Hematopoietic multipotent progenitor cell treated with erythropoietin and hydrocortisone succinate and interleukin-3 and kit ligand, for 6 days (in vitro differentiated cells): ENCODE data around the gene EME2.

Experiments
- DNase-seq: peaks from one replicate; pipeline ENCODE4 v3.0.0-alpha.2; 2015

EME2 gene

GRCh38 chr16:1779741-1780676, 7.4 kb downstream of the EME2 start:
- DNase-seq: no peak

GRCh38 chr16:1780677-1781072, 8.1 kb downstream of the EME2 start:
- DNase-seq: no peak

- no peak for DNase-seq
Observed at GRCh38 chr16:1781254-1781653, 8.6 kb downstream of the EME2 start.

- DNase-seq: peak; percentile 51
Observed at GRCh38 chr16:1781758-1782407, 9.3 kb downstream of the EME2 start.

GRCh38 chr16:1782408-1783264, 10.0 kb downstream of the EME2 start, which contains the start of the genes NUBP2 and SPSB3:
Gene NUBP2, plus strand, starts transcription at chr16:1782960. Its CDS starts 61 bp downstream, at chr16:1783021.
Gene SPSB3, minus strand, starts transcription at chr16:1782571. Its CDS starts 1,088 bp downstream, at chr16:1781483.
- DNase-seq: peak; percentile 100

- no peak for DNase-seq
Observed at GRCh38 chr16:1784977-1785845, 12.6 kb downstream of the EME2 start.

GRCh38 chr16:1785846-1786170, 13.2 kb downstream of the EME2 start:
- DNase-seq: no peak

GRCh38 chr16:1786242-1787055, 13.8 kb downstream of the EME2 start:
- no peak for DNase-seq

- DNase-seq: no peak
Observed at GRCh38 chr16:1787056-1787321, 14.4 kb downstream of the EME2 start.

- no peak for DNase-seq
Observed at GRCh38 chr16:1787322-1788094, 14.9 kb downstream of the EME2 start.

- no peak for DNase-seq
Observed at GRCh38 chr16:1788095-1788707, 15.6 kb downstream of the EME2 start.

- no peak for DNase-seq
Observed at GRCh38 chr16:1788708-1789100, 16.1 kb downstream of the EME2 start.

- DNase-seq: no peak
Observed at GRCh38 chr16:1789643-1790045, 17.0 kb downstream of the EME2 start.

GRCh38 chr16:1790261-1790610, 17.6 kb downstream of the EME2 start:
- DNase-seq: no peak

GRCh38 chr16:1790611-1791255, 18.1 kb downstream of the EME2 start:
- no peak for DNase-seq

GRCh38 chr16:1791256-1791942, 18.8 kb downstream of the EME2 start:
- DNase-seq: no peak

GRCh38 chr16:1791943-1792812, 19.6 kb downstream of the EME2 start:
- DNase-seq: no peak
